H1 (cell line): Measurements from ENCODE around the gene DPF1. TPM values are rescaled to one million over a fixed set of nuclear protein-coding genes. Genes with fewer than 3 reads are reported as not detected.

ENCODE experiments used
- CTCF ChIA-PET: fragments of 300-600 bp; sonication (Branson Sonifier 250); formaldehyde crosslinking; loops from one replicate; lab custom pipeline; 2021; ENCODE audit not compliant: partially characterized antibody; lab: Charles Lee
- POLR2A ChIA-PET: fragments of 300-600 bp; sonication (Branson Sonifier 250); formaldehyde crosslinking; loops from one replicate; lab custom pipeline; 2021; ENCODE audit warnings: inconsistent platforms; ENCODE audit not compliant: partially characterized antibody; lab: Charles Lee
- DNase-seq, 2 experiments: peaks; one replicate each; pipeline versions ENCODE4 v3.0.0 to v3.0.0-alpha.2; 2010 to 2022; ENCODE audit warnings: low spot score in 2 of 2, low read depth in 1 of 2, mixed read lengths in 1 of 2
- FAIRE-seq: peaks from 2 replicates; lab custom pipeline; 2011; peaks lifted over from hg19 to GRCh38; lab: Jason Lieb, UNC
- H2AFZ ChIP-seq: 2 replicates; pipeline ENCODE4 v1.8.1; 2012; ENCODE audit warnings: low read length, inconsistent platforms
- H2AK5ac ChIP-seq: 2 replicates; pipeline ENCODE4 v1.6.1; 2013; ENCODE audit warnings: low read depth, low read length
- H2BK120ac ChIP-seq: replicated peaks from 2 replicates; pipeline ENCODE3; 2013; ENCODE audit warnings: low read depth, low read length, inconsistent platforms
- H2BK12ac ChIP-seq: 2 replicates; pipeline ENCODE4 v1.6.1; 2013; ENCODE audit warnings: low read depth, low read length
- H2BK15ac ChIP-seq: 2 replicates; pipeline ENCODE4 v1.6.1; 2013; ENCODE audit warnings: low read length
- H2BK20ac ChIP-seq: 2 replicates; pipeline ENCODE4 v1.6.1; 2013; ENCODE audit warnings: low read length
- H2BK5ac ChIP-seq: 2 replicates; pipeline ENCODE4 v1.6.1; 2013; ENCODE audit warnings: low read depth, low read length
- H3K14ac ChIP-seq: 2 replicates; pipeline ENCODE4 v1.6.1; 2013; ENCODE audit warnings: inconsistent platforms; ENCODE audit not compliant: insufficient read length
- H3K18ac ChIP-seq: 2 replicates; pipeline ENCODE4 v1.6.1; 2013; ENCODE audit warnings: low read length; ENCODE audit errors: extremely low read depth
- H3K23ac ChIP-seq: 2 replicates; pipeline ENCODE4 v1.6.1; 2013; ENCODE audit warnings: inconsistent platforms; ENCODE audit not compliant: insufficient read length
- H3K23me2 ChIP-seq: 2 replicates; pipeline ENCODE4 v1.6.1; 2013; ENCODE audit warnings: low read depth, low read length
- H3K27ac ChIP-seq: 2 replicates; pipeline ENCODE4 v1.6.1; 2011; ENCODE audit warnings: low read depth, low read length, inconsistent platforms
- H3K27me3 ChIP-seq, 4 experiments: replicated peaks in 1 of 4; 1 replicate in 1 of 4; 2 replicates in 3 of 4; pipeline versions ENCODE4 v1.6.1 to v1.8.1; 2011 to 2013; ENCODE audit warnings: low read length in 3 of 4, mild to moderate bottlenecking in 3 of 4, inconsistent platforms in 2 of 4, mixed read lengths in 2 of 4, moderate library complexity in 1 of 4; ENCODE audit not compliant: control insufficient read depth in 3 of 4, insufficient read depth in 3 of 4; ENCODE audit errors: extremely low read depth in 1 of 4
- H3K36me3 ChIP-seq, 4 experiments: 2 replicates each; pipeline versions ENCODE4 v1.6.1 to v1.8.1; 2011 to 2013; ENCODE audit warnings: mild to moderate bottlenecking in 4 of 4, low read length in 3 of 4, moderate library complexity in 2 of 4, control low read depth in 1 of 4, inconsistent platforms in 1 of 4; ENCODE audit not compliant: insufficient read depth in 4 of 4, control insufficient read depth in 2 of 4
- H3K4ac ChIP-seq: replicated peaks from 2 replicates; pipeline ENCODE3; 2013; ENCODE audit warnings: low read length, low read depth, mixed read lengths, inconsistent platforms; ENCODE audit not compliant: insufficient read length
- H3K4me1 ChIP-seq, 4 experiments: replicated peaks in 1 of 4; 1 replicate in 1 of 4; 2 replicates in 3 of 4; pipeline versions ENCODE4 v1.6.1 to v1.8.1; 2011 to 2013; ENCODE audit warnings: low read length in 3 of 4, inconsistent platforms in 2 of 4, mixed read lengths in 1 of 4; ENCODE audit not compliant: insufficient read depth in 4 of 4, control insufficient read depth in 3 of 4
- H3K4me2 ChIP-seq, 2 experiments: 2 replicates each; pipeline versions ENCODE4 v1.6.1 to v1.8.1; 2011 to 2013; ENCODE audit warnings: low read depth in 2 of 2, low read length in 2 of 2, control low read depth in 1 of 2, inconsistent platforms in 1 of 2, mild to moderate bottlenecking in 1 of 2; ENCODE audit not compliant: insufficient read depth in 1 of 2
- H3K4me3 ChIP-seq, 4 experiments: fragments of 200-600, 300-600 bp in 1 of 4; sonication (generic), shearing (Covaris generic), sonication (Bioruptor Twin) in 1 of 4; 2 replicates each; pipeline versions ENCODE4 v1.5.1 to v1.8.1; 2011 to 2016; ENCODE audit warnings: low read length in 4 of 4, low read depth in 3 of 4, control low read depth in 2 of 4, inconsistent platforms in 2 of 4, mild to moderate bottlenecking in 2 of 4, mixed read lengths in 1 of 4, moderate library complexity in 1 of 4; ENCODE audit not compliant: insufficient read depth in 2 of 4; ENCODE audit errors: extremely low read depth in 1 of 4
- H3K56ac ChIP-seq: replicated peaks from 2 replicates; pipeline ENCODE3; 2013; ENCODE audit warnings: low read depth, mild to moderate bottlenecking, mixed read lengths, low read length, inconsistent platforms; ENCODE audit not compliant: insufficient read length
- H3K79me1 ChIP-seq: 2 replicates; pipeline ENCODE4 v1.6.1; 2013; ENCODE audit warnings: low read depth, low read length, control low read depth
- H3K79me2 ChIP-seq, 2 experiments: 2 replicates each; pipeline versions ENCODE4 v1.6.1 to v1.8.1; 2012 to 2013; ENCODE audit warnings: low read length in 2 of 2, mild to moderate bottlenecking in 2 of 2, inconsistent platforms in 1 of 2; ENCODE audit not compliant: insufficient read depth in 2 of 2, control insufficient read depth in 1 of 2
- H3K9ac ChIP-seq, 4 experiments: replicated peaks in 1 of 4; 1 replicate in 1 of 4; 2 replicates in 3 of 4; pipeline versions ENCODE4 v1.6.1 to v1.8.1; 2011 to 2013; ENCODE audit warnings: low read depth in 3 of 4, low read length in 3 of 4, control low read depth in 2 of 4, mild to moderate bottlenecking in 2 of 4, moderate library complexity in 2 of 4, inconsistent platforms in 1 of 4; ENCODE audit errors: extremely low read depth in 1 of 4
- H3K9me3 ChIP-seq, 2 experiments: 2 replicates each; pipeline versions ENCODE4 v1.6.1 to v1.8.1; 2012 to 2013; ENCODE audit warnings: mild to moderate bottlenecking in 2 of 2, moderate library complexity in 2 of 2, control low read depth in 1 of 2, inconsistent platforms in 1 of 2, low read depth in 1 of 2, low read length in 1 of 2, mixed read lengths in 1 of 2; ENCODE audit not compliant: insufficient read depth in 2 of 2
- H4K20me1 ChIP-seq, 2 experiments: replicated peaks in 1 of 2; 2 replicates each; pipeline versions ENCODE3 to v1.8.1; 2011 to 2013; ENCODE audit warnings: inconsistent platforms in 2 of 2, low read length in 2 of 2, mild to moderate bottlenecking in 1 of 2; ENCODE audit not compliant: insufficient read depth in 2 of 2, control insufficient read depth in 1 of 2
- H4K5ac ChIP-seq: 2 replicates; pipeline ENCODE4 v1.6.1; 2013; ENCODE audit warnings: low read length, low read depth, mixed read lengths, inconsistent platforms; ENCODE audit not compliant: insufficient read length
- H4K8ac ChIP-seq: 2 replicates; pipeline ENCODE4 v1.8.0; 2013; ENCODE audit warnings: mild to moderate bottlenecking, moderate library complexity, low read length, inconsistent platforms; ENCODE audit not compliant: insufficient read depth; ENCODE audit errors: extremely low read depth
- H4K91ac ChIP-seq: replicated peaks from 2 replicates; pipeline ENCODE3; 2013; ENCODE audit warnings: low read length, mixed read lengths, inconsistent platforms; ENCODE audit not compliant: insufficient read length
- ASH2L ChIP-seq: fragments of 200-600, 300-600 bp; sonication (generic); IDR thresholded peaks from one replicate; pipeline ENCODE4 v1.7.1; 2017; ENCODE audit warnings: low read length
- CTBP2 ChIP-seq: IDR thresholded peaks from 2 replicates; pipeline ENCODE4 v1.7.0; 2011; ENCODE audit warnings: borderline replicate concordance, mild to moderate bottlenecking, moderate library complexity, mixed read lengths, low read length; ENCODE audit not compliant: insufficient read depth, insufficient read length
- EP300 ChIP-seq, 2 experiments: IDR thresholded peaks; 1 replicate in 1 of 2; 2 replicates in 1 of 2; pipeline ENCODE4 v1.6.1; 2011 to 2012; ENCODE audit warnings: low read depth in 2 of 2, low read length in 2 of 2, mild to moderate bottlenecking in 2 of 2, borderline replicate concordance in 1 of 2, inconsistent platforms in 1 of 2, moderate library complexity in 1 of 2
- JUN ChIP-seq: IDR thresholded peaks from 2 replicates; pipeline ENCODE4 v1.6.1; 2011; ENCODE audit warnings: low read depth, mild to moderate bottlenecking, improper control_type of control experiment, low read length
- POLR2A ChIP-seq, 2 experiments: IDR thresholded peaks; 1 replicate in 1 of 2; 2 replicates in 1 of 2; pipeline ENCODE4 v1.6.1; 2011; ENCODE audit warnings: low read depth in 2 of 2, low read length in 2 of 2, mild to moderate bottlenecking in 2 of 2; ENCODE audit errors: control extremely low read depth in 1 of 2
- POLR2AphosphoS5 ChIP-seq: IDR thresholded peaks from 2 replicates; pipeline ENCODE4 v1.6.1; 2011; ENCODE audit warnings: low read depth, low read length
- RAD21 ChIP-seq, 2 experiments: IDR thresholded peaks in 1 of 2; conservative IDR thresholded peaks in 1 of 2; 2 replicates each; pipeline ENCODE4 v1.6.1; 2011; ENCODE audit warnings: low read depth in 2 of 2, low read length in 2 of 2, improper control_type of control experiment in 1 of 2, inconsistent platforms in 1 of 2, mild to moderate bottlenecking in 1 of 2, moderate library complexity in 1 of 2
- SRF ChIP-seq: IDR thresholded peaks from 2 replicates; pipeline ENCODE4 v1.6.1; 2011; ENCODE audit warnings: mild to moderate bottlenecking, low read depth, low read length, moderate library complexity
- TAF1 ChIP-seq: IDR thresholded peaks from 2 replicates; pipeline ENCODE4 v1.6.1; 2011; ENCODE audit warnings: mild to moderate bottlenecking, low read depth, low read length
- WGBS, 2 experiments: shearing (Covaris generic) in 1 of 2; methylation state at CpG; one replicate each; pipeline versions ENCODE4 v1.1.6 to v1.1.7; 2013 to 2015; ENCODE audit warnings: low lambda C conversion rate in 2 of 2, mixed read lengths in 2 of 2, inconsistent platforms in 1 of 2, low coverage in 1 of 2, missing lambda C conversion rate in 1 of 2; ENCODE audit not compliant: insufficient replicate concordance in 2 of 2, insufficient coverage in 1 of 2, insufficient read length in 1 of 2; ENCODE audit errors: extremely low coverage in 1 of 2, missing lambda C conversion rate in 1 of 2; 5-methylcytosine and 5-hydroxymethylcytosine counted together
- polyA plus RNA-seq, 7 experiments: library from polyadenylated mRNA; depleted of rRNA in 3 of 7; stranded (reverse) in 5 of 7; unstranded in 2 of 7; fragments of >200 nt in 5 of 7; fragments of 200-250 nt in 2 of 7; gene quantifications; 1 replicate in 5 of 7; 2 replicates in 1 of 7; 4 replicates in 1 of 7; pipeline versions ENCODE4 v1.2.1 to v1.2.3, GENCODE V29; 2011 to 2013; ENCODE audit warnings: missing spikeins in 2 of 7, mixed read lengths in 2 of 7
- total RNA-seq: library from RNA; stranded (reverse); fragmentation: NEBNext Ultra II Directional; extraction: Animal tissue kit (Norgen Biotek cat#: 25700); gene quantifications from 2 replicates; pipeline ENCODE4 v1.2.1, GENCODE V29; 2021
- TF ChIP-seq, protein P1 (sequence below): IDR thresholded peaks from 2 replicates; pipeline ENCODE4 v1.6.1; 2012; ENCODE audit warnings: inconsistent platforms

The DPF1 gene
- total and polyA plus RNA-seq, 2 of the 8 experiments (the other 6 are each of a cell fraction or from before 2014, with no cell fraction given): 12.9 to 15.6 TPM

DNA sequence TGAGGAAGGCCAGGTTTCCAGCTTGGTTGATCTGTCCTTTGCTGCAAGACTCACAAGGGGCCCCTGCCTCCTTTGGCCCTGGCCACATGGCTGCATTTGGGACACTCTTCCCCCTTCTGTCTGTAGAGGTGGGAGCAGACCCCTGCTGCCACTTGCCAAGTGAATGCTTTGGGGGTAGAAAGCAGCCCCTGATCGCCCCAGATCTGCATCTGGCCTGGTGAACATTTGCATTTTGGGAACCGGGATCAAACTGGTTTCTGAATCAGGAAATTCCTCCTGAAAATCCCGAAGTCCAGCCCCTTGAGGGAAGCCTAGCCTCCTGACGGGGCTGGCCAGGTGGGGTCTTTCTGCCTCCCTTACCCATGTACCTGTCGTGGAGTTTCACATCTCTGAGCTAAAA is 14.9 kb downstream of the DPF1 start:
- H3K4ac ChIP-seq: peak overlapping the region; percentile 40
- no peaks in the 10 kb centered on the region for H3K27me3 ChIP-seq
- H2AFZ ChIP-seq: no peak overlapping the region
- peak overlapping the region; percentile 28; the same call in 1 of the 2 replicates for H3K27ac ChIP-seq
- no peak overlapping the region for H2BK120ac ChIP-seq
- FAIRE-seq (no peak), DNase-seq (peak in 1 of 2 experiments; percentile 57)
- peak overlapping the region; percentile 96; the same call in 1 of the 2 replicates for H2BK12ac ChIP-seq
- peaks cover 0 to 1% of the 10 kb centered on the region in 2 experiments for H4K20me1 ChIP-seq
- peak overlapping the region; percentile 77; the same call in 1 of the 2 replicates for H2BK5ac ChIP-seq
- POLR2A ChIA-PET: interaction anchor here (0.5 to 4.3 kb wide), 18 partner anchors 10 to 284 kb away, joined by 3 to 29 read pairs (median 3); partner anchors contain the start of gene SPINT2
- H3K4me1 ChIP-seq: peaks cover 0 to 20% (median 13%) of the 10 kb centered on the region in 4 experiments; a peak in 6 of 7 replicates
- no peak for TF ChIP-seq CTBP2
- 0 out of 2 replicates have a peak, but pooled peaks have one; percentile 43 for TF ChIP-seq TAF1
- no peak for TF ChIP-seq JUN
- TF ChIP-seq, protein P1, sequence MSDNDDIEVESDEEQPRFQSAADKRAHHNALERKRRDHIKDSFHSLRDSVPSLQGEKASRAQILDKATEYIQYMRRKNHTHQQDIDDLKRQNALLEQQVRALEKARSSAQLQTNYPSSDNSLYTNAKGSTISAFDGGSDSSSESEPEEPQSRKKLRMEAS: peak; percentile 9; the same call in 1 of the 2 replicates
- peak; percentile 39 for TF ChIP-seq POLR2AphosphoS5
- no peak for TF ChIP-seq SRF
- TF ChIP-seq POLR2A (IDR thresholded peaks at IDR 0.05; ENCODE audit: control extremely low read depth in 1 of 2, low read depth in 2 of 2, low read length in 2 of 2): peak in 1 of 2 experiments; percentile 57; a peak in 2 of 3 replicates
- peak; percentile 51 for TF ChIP-seq ASH2L
- no peak for TF ChIP-seq EP300 (IDR thresholded peaks at IDR 0.05; ENCODE audit: borderline replicate concordance in 1 of 2, low read depth in 2 of 2, low read length in 2 of 2)
- no peak for TF ChIP-seq RAD21 (IDR thresholded peaks at IDR 0.05 in 1 of 2, conservative IDR thresholded peaks at IDR 0.05 in 1 of 2; ENCODE audit: low read depth in 2 of 2, low read length in 2 of 2)
- H3K18ac ChIP-seq: peak overlapping the region; percentile 90; the same call in 1 of the 2 replicates
- H3K4me3 ChIP-seq: peak overlapping the region; percentile 41 to 63 (median 56)
- H4K8ac ChIP-seq: no peak overlapping the region
- peaks cover 0 to 2% (median 0%) of the 10 kb centered on the region in 4 experiments; a peak in 2 of 8 replicates for H3K36me3 ChIP-seq
- H2BK20ac ChIP-seq: no peak overlapping the region
- H3K79me1 ChIP-seq: no peaks in the 10 kb centered on the region
- H4K5ac ChIP-seq: peak overlapping the region; percentile 8
- no peak overlapping the region for H2AK5ac ChIP-seq
- peak overlapping the region in 3 of 4 experiments; percentile 29 to 60 (median 48); a peak in 6 of 7 replicates for H3K9ac ChIP-seq
- H3K23ac ChIP-seq: no peak overlapping the region
- WGBS, 2 experiments: 4% methylated on average over 5 of the region's 5 CpGs; no CpG with 5 or more reads in 1 of the 2 experiments
- no peaks in the 10 kb centered on the region for H3K79me2 ChIP-seq
- no peak overlapping the region for H3K14ac ChIP-seq
- H4K91ac ChIP-seq: peak overlapping the region; percentile 41
- peaks cover 19% of the 10 kb centered on the region for H3K23me2 ChIP-seq
- H3K9me3 ChIP-seq: no peaks in the 10 kb centered on the region
- H3K56ac ChIP-seq: no peak overlapping the region
- no peak overlapping the region for H2BK15ac ChIP-seq
- CTCF ChIA-PET: interaction anchor here (0.5 to 1.9 kb wide), 9 partner anchors 16 to 372 kb away, joined by 3 to 5 read pairs (median 3); no protein-coding TSS in a partner anchor
- H3K4me2 ChIP-seq: peak overlapping the region; percentile 97 to 100
